ENCODE measurements around the gene RTRAF. TPM values are rescaled to one million over a fixed set of nuclear protein-coding genes. Genes with fewer than 3 reads are reported as not detected.

The RTRAF gene
- total RNA-seq, 1 donor from 2014 or later = 119 TPM

DNA sequence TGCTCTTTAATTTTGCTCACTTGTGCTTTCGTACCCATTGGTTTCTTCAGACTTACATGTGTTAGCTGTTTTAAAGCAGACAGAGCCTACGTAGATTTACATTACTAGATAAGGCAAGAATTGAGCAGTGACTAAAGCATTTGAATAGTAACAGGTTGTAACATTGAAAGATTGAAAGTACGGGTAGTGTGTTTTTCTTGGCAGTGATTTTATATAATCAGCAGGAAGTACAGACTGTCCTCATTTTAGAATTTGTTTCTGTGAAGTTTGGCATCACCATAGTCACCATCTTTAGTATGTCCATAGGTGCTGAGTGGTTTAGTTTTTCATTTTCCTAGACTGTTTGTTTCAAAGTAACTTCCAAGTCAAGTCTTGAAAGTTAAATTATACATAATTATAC lies 14.0 kb downstream of the RTRAF start:
- DNase-seq (ENCODE audit: low read depth) = no peak
- Histone ChIP-seq H3K36me3 (ENCODE audit: control insufficient read depth, insufficient read depth, low read length) (peaks cover 1% of the 10 kb centered on the region), H3K27me3 (ENCODE audit: control insufficient read depth, insufficient read depth, low read length) (no peaks in the 10 kb centered on the region), H3K4me3 (ENCODE audit: low read depth, low read length) (no peak overlapping the region)
- TF ChIP-seq, protein P1, sequence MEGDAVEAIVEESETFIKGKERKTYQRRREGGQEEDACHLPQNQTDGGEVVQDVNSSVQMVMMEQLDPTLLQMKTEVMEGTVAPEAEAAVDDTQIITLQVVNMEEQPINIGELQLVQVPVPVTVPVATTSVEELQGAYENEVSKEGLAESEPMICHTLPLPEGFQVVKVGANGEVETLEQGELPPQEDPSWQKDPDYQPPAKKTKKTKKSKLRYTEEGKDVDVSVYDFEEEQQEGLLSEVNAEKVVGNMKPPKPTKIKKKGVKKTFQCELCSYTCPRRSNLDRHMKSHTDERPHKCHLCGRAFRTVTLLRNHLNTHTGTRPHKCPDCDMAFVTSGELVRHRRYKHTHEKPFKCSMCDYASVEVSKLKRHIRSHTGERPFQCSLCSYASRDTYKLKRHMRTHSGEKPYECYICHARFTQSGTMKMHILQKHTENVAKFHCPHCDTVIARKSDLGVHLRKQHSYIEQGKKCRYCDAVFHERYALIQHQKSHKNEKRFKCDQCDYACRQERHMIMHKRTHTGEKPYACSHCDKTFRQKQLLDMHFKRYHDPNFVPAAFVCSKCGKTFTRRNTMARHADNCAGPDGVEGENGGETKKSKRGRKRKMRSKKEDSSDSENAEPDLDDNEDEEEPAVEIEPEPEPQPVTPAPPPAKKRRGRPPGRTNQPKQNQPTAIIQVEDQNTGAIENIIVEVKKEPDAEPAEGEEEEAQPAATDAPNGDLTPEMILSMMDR (IDR thresholded peaks at IDR 0.05; ENCODE audit: insufficient read depth, low read length, poor library complexity, severe bottlenecking) = no peak

DNA sequence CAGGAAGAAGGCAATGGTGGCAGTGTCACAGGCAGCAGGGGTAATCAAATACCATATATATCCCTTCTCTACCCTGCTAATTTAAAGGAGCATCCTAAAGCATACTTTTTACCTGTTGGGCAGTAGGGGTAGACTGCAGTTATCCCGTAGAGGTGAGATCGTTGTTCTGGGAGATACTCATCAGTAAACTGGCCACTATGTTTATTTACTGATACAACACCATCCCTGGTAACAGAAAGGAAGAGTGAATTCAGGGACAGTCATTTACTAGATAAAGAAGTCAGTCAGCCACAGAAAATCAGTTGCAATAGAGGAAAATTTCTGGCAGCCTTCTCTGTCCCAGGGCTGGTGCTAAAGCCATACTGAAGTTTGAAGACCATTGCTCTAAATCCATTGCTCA lies 16.3 kb downstream of the RTRAF start:
- H3K4me3 ChIP-seq (ENCODE audit: low read depth, low read length) = no peak overlapping the region
- no peaks in the 10 kb centered on the region for H3K27me3 ChIP-seq (ENCODE audit: control insufficient read depth, insufficient read depth, low read length)
- TF ChIP-seq, protein P1 (IDR thresholded peaks at IDR 0.05; ENCODE audit: insufficient read depth, low read length, poor library complexity, severe bottlenecking) = no peak
- DNase-seq (ENCODE audit: low read depth) = no peak
- H3K36me3 ChIP-seq (ENCODE audit: control insufficient read depth, insufficient read depth, low read length) = peaks cover 1% of the 10 kb centered on the region

DNA sequence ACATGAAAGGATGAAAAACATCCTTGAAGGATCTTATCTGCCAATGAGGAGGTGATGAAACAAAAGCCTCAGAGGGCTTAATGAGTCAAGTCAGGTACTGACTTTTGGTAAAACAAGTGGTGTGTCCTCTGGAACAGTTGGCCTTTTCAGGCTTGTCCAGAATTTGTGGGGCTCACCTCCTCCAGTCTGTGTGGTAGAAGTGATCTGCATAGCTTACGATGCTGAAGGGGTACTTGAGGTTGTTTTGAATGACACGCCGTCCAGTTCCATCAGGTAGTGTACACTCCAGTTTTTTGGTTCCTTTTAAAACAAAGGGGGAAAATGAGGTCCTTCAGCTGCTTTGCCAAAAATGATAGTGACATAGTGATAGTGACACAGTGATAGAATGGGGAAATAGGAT lies 17.0 kb downstream of the RTRAF start:
- TF ChIP-seq, protein P1 (IDR thresholded peaks at IDR 0.05; ENCODE audit: insufficient read depth, low read length, poor library complexity, severe bottlenecking) = no peak

DNA sequence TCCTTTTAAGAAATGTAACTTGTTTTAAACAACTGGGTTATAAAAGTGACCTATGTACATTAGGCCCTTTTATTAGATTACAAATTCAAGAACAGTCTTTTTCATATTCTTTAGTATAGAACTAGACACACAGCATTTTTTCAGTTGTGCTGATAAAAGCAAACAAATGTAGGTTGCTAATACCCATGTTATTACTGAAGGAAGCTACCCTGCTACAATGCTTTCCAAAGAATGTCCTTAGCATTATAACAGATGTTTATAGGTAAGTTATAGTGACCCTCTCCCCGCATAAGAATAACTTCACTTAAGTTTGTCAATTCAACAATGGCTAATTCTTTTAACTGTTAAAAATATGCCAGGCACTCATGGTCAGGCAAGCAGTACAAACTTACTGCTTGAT lies 17.9 kb downstream of the RTRAF start:
- H3K36me3 ChIP-seq (ENCODE audit: control insufficient read depth, insufficient read depth, low read length) = peaks cover under 1% of the 10 kb centered on the region
- H3K27me3 ChIP-seq (ENCODE audit: control insufficient read depth, insufficient read depth, low read length) = no peaks in the 10 kb centered on the region
- H3K4me3 ChIP-seq (ENCODE audit: low read depth, low read length) = no peak overlapping the region
- TF ChIP-seq, protein P1 (IDR thresholded peaks at IDR 0.05; ENCODE audit: insufficient read depth, low read length, poor library complexity, severe bottlenecking) = no peak
- no peak for DNase-seq (ENCODE audit: low read depth)

More for the DNA sequence above, 17.0 kb downstream of the RTRAF start:
- H3K27me3 ChIP-seq (ENCODE audit: control insufficient read depth, insufficient read depth, low read length) = no peaks in the 10 kb centered on the region
- no peak for DNase-seq (ENCODE audit: low read depth)
- H3K36me3 ChIP-seq (ENCODE audit: control insufficient read depth, insufficient read depth, low read length) = peaks cover 1% of the 10 kb centered on the region
- H3K4me3 ChIP-seq (ENCODE audit: low read depth, low read length) = no peak overlapping the region

DNA sequence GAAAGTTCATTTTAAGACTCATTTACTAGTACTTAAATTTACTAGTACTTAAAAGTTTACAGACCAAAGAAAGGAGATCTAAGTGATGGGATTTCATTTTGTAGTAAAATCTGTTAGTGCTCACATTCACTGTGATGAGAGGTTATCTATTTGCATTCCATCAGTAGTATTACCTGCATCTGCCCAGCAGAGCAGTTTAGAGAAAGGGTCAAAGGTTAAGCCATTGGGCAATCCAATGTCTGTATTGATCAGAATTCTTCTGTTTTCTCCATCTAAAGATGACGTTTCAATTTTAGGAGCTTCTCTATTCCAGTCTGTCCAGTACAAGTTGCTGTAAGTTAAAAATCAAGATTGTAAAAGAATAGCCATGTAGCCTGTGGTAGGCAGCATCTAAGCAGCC lies 18.3 kb downstream of the RTRAF start:
- TF ChIP-seq, protein P1 (IDR thresholded peaks at IDR 0.05; ENCODE audit: insufficient read depth, low read length, poor library complexity, severe bottlenecking) = no peak
- no peaks in the 10 kb centered on the region for H3K36me3 ChIP-seq (ENCODE audit: control insufficient read depth, insufficient read depth, low read length)
- no peak for DNase-seq (ENCODE audit: low read depth)
- H3K27me3 ChIP-seq (ENCODE audit: control insufficient read depth, insufficient read depth, low read length) = no peaks in the 10 kb centered on the region
- no peak overlapping the region for H3K4me3 ChIP-seq (ENCODE audit: low read depth, low read length)

DNA sequence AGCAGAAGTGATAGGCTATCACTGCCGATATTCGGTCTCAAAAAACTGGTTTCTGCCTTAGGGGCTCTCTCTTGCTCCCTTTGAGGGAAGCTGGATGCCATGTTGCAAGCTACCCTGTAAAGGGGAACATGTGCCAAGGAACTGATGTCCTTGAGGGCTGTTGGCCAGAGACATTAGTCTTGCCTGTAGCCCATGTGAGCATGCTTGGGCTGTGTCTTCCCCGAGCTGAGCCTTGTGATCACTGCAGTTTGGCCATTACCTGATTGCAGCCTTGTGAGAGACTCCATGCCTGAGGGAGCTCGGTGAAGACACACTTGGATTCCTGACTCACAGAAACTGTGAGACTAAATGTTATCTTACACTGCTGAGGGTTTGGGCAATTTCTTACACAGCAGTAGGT lies 18.8 kb downstream of the RTRAF start:
- DNase-seq (ENCODE audit: low read depth) = no peak
- H3K36me3 ChIP-seq (ENCODE audit: control insufficient read depth, insufficient read depth, low read length) = no peaks in the 10 kb centered on the region
- TF ChIP-seq, protein P1 (IDR thresholded peaks at IDR 0.05; ENCODE audit: insufficient read depth, low read length, poor library complexity, severe bottlenecking) = no peak
- H3K4me3 ChIP-seq (ENCODE audit: low read depth, low read length) = no peak overlapping the region
- no peaks in the 10 kb centered on the region for H3K27me3 ChIP-seq (ENCODE audit: control insufficient read depth, insufficient read depth, low read length)

Measured in kidney epithelial cell (primary cell).